ENCODE measurements around the gene PIGZ. TPM values are rescaled to one million over a fixed set of nuclear protein-coding genes. Genes with fewer than 3 reads are reported as not detected.
A peak's percentile ranks its signal among the peaks of the same experiment; 100 is the strongest.

PIGZ gene
- total and polyA plus RNA-seq, 9 of the 15 experiments (the other 6 are each of a cell fraction or from before 2014, with no cell fraction given): 0.15 to 1.8 (median 0.76) TPM

- TF ChIP-seq SP2 (IDR thresholded peaks at IDR 0.05; ENCODE audit: extremely low read depth, low read depth, low read length, poor library complexity, severe bottlenecking) (no peak), DMBX1 (CRISPR knock-in tag; IDR thresholded peaks at IDR 0.05; ENCODE audit: borderline replicate concordance) (no peak), ZBTB1 (CRISPR knock-in tag; IDR thresholded peaks at IDR 0.05; ENCODE audit: borderline replicate concordance, low read depth) (no peak), NONO (IDR thresholded peaks at IDR 0.05; ENCODE audit: low read depth in 2 of 2, low read length in 1 of 2) (no peak)
Measured at GRCh38 chr3:196951371-196951770, 17.3 kb downstream of the PIGZ start (continued).

DNA sequence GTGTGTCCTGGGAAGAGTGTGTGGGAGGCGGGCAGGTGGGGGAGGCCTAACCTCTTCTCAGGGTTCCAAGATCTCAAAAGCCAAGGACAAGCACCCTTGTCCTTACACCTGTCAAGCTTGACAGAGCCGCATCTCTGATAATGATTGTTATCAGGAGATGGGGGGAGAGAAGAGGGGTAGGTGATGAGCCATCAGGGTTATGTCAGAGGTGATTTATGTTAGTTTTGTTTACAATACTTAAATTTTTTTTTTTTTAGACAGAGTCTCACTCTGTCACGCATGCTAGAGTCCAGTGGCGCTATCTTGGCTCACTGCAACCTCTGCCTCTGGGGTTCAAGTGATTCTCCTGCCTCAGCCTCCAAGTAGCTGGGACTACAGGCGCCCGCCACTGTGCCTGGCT lies 18.9 kb downstream of the PIGZ start:
- Histone ChIP-seq H3K27ac (ENCODE audit: extremely low read depth, low read depth, low read length) (no peak overlapping the region), H3K79me2 (ENCODE audit: control insufficient read depth, insufficient read depth, low read length) (peaks cover 4% of the 10 kb centered on the region; the same call in 2 of the 3 replicates), H3K9ac (ENCODE audit: insufficient read depth in 1 of 2, low read depth in 2 of 2, low read length in 2 of 2) (no peak overlapping the region), H3K4me1 (replicated peaks in 1 of 2; ENCODE audit: control insufficient read depth in 2 of 2, insufficient read depth in 2 of 2, low read length in 2 of 2) (peaks cover 0 to 19% of the 10 kb centered on the region in 2 experiments; a peak in 4 of 5 replicates), H3K27me3 (ENCODE audit: control insufficient read depth in 2 of 2, insufficient read depth in 2 of 2, low read length in 2 of 2) (peaks cover 3 to 4% of the 10 kb centered on the region in 2 experiments; a peak in 1 of 5 replicates), H4K20me1 (replicated peaks; ENCODE audit: control insufficient read depth, insufficient read depth, low read length) (no peaks in the 10 kb centered on the region), H3K4me3 (no peak overlapping the region), H3K9me1 (ENCODE audit: control insufficient read depth, insufficient read depth, low read length) (no peaks in the 10 kb centered on the region), H3K4me2 (ENCODE audit: insufficient read depth, low read length) (no peak overlapping the region), H3K9me3 (replicated peaks; ENCODE audit: control insufficient read depth, insufficient read depth, low read depth, low read length) (no peaks in the 10 kb centered on the region), H2AFZ (ENCODE audit: low read depth, low read length) (no peak overlapping the region), H3K36me3 (ENCODE audit: control insufficient read depth, insufficient read depth, low read length) (peaks cover 4% of the 10 kb centered on the region; the same call in 1 of the 3 replicates)
- intact Hi-C loops (cut with micrococcal nuclease): loop anchor here (10.0 kb wide), 2 partner anchors 235 to 425 kb away; partner anchors contain the start of genes CEP19 and PIGX
- no TSS peak for BruUV-seq (replicated peaks)
- no peak for DNase-seq (ENCODE audit: extremely low read depth in 1 of 4, low spot score in 3 of 4)
- ATAC-seq: no peak
- FAIRE-seq: no peak
- in situ Hi-C loops (cut with MboI): no loop called here
- 45% methylated on average over 6 of the region's 6 CpGs for WGBS (ENCODE audit: insufficient coverage, low coverage, missing lambda C conversion rate)
- ChIA-PET CTCF (ENCODE audit: low intra/inter-chr PET ratio) (no interaction called here), POLR2A (interaction anchor here (0.6 to 1.1 kb wide), 2 partner anchors 9 to 641 kb away, joined by 4 read pairs; no protein-coding TSS in a partner anchor)
- no peak for TF ChIP-seq ZNF561 (CRISPR knock-in tag; conservative IDR thresholded peaks at IDR 0.05)
- TF ChIP-seq MEIS2 (IDR thresholded peaks at IDR 0.05; ENCODE audit: partially characterized antibody): peak; percentile 65
- no peak for TF ChIP-seq PBX2 (CRISPR knock-in tag; IDR thresholded peaks at IDR 0.05; ENCODE audit: low read depth)
- TF ChIP-seq PBX2 (tag; conservative IDR thresholded peaks at IDR 0.05; ENCODE audit: low read depth): 0 out of 2 replicates have a peak, but pooled peaks have one; percentile 15
- TF ChIP-seq, protein P1, sequence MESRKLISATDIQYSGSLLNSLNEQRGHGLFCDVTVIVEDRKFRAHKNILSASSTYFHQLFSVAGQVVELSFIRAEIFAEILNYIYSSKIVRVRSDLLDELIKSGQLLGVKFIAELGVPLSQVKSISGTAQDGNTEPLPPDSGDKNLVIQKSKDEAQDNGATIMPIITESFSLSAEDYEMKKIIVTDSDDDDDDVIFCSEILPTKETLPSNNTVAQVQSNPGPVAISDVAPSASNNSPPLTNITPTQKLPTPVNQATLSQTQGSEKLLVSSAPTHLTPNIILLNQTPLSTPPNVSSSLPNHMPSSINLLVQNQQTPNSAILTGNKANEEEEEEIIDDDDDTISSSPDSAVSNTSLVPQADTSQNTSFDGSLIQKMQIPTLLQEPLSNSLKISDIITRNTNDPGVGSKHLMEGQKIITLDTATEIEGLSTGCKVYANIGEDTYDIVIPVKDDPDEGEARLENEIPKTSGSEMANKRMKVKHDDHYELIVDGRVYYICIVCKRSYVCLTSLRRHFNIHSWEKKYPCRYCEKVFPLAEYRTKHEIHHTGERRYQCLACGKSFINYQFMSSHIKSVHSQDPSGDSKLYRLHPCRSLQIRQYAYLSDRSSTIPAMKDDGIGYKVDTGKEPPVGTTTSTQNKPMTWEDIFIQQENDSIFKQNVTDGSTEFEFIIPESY (CRISPR knock-in tag; IDR thresholded peaks at IDR 0.05): peak; percentile 21; the same call in 1 of the 2 replicates
- TF ChIP-seq SFPQ (IDR thresholded peaks at IDR 0.05; ENCODE audit: low read depth, low read length): no peak
- TF ChIP-seq NFIC (IDR thresholded peaks at IDR 0.05): no peak
- no peak for TF ChIP-seq CBX8 (IDR thresholded peaks at IDR 0.05; ENCODE audit: borderline replicate concordance, extremely low read depth, low read depth, low read length, poor library complexity, severe bottlenecking)
